Heart right ventricle (tissue), 16 donors: ENCODE measurements around the gene PSTK. TPM values are rescaled to one million over a fixed set of nuclear protein-coding genes. Genes with fewer than 3 reads are reported as not detected.

Source experiments
- ATAC-seq, 8 donors: fragments of 200-7000 bp; cut with Tn5 transposase; one replicate each; pipeline ENCODE4 v1.9.1; 2020; ENCODE audit warnings: mild to moderate bottlenecking in 8 of 8, moderate library complexity in 8 of 8, moderate number of reproducible peaks in 1 of 8
- DNase-seq, 2 donors: peaks; one replicate each; pipeline ENCODE4 v3.0.0-alpha.2; 2020
- H3K27ac ChIP-seq, 10 donors: fragments of 200-600 bp; sonication (generic) in 2 of 10; one replicate each; pipeline versions ENCODE4 v1.5.0 to v1.8.0; 2020 to 2022; ENCODE audit warnings: mild to moderate bottlenecking in 3 of 10
- H3K27me3 ChIP-seq, 7 donors: fragments of 200-600 bp; one replicate each; pipeline ENCODE4 v1.8.0; 2021 to 2022; ENCODE audit warnings: mild to moderate bottlenecking in 2 of 7
- H3K36me3 ChIP-seq, 9 donors: fragments of 200-600 bp; sonication (generic) in 1 of 9; one replicate each; pipeline versions ENCODE4 v1.5.0 to v1.8.0; 2020 to 2022; ENCODE audit warnings: mild to moderate bottlenecking in 2 of 9
- H3K4me1 ChIP-seq, 9 donors: fragments of 200-600 bp; sonication (generic) in 1 of 9; one replicate each; pipeline versions ENCODE4 v1.5.0 to v1.8.0; 2020 to 2022; ENCODE audit warnings: mild to moderate bottlenecking in 4 of 9
- H3K4me3 ChIP-seq, 10 donors: fragments of 200-600 bp; sonication (generic) in 2 of 10; one replicate each; pipeline versions ENCODE4 v1.5.0 to v1.8.0; 2020 to 2022; ENCODE audit warnings: mild to moderate bottlenecking in 7 of 10, moderate library complexity in 2 of 10
- H3K9me3 ChIP-seq, 11 donors: fragments of 200-600 bp in 10 of 11; sonication (generic) in 2 of 11; one replicate each; pipeline versions ENCODE4 v1.5.0 to v1.8.0; 2013 to 2022; ENCODE audit warnings: mild to moderate bottlenecking in 2 of 11, control low read depth in 1 of 11, moderate library complexity in 1 of 11
- CTCF ChIP-seq, 9 donors: fragments of 200-600 bp; sonication (generic) in 2 of 9; IDR thresholded peaks; one replicate each; pipeline versions ENCODE4 v1.5.0 to v1.8.0; 2021 to 2022; ENCODE audit warnings: antibody characterized with exemption in 9 of 9, mild to moderate bottlenecking in 5 of 9, moderate library complexity in 1 of 9
- WGBS, 2 donors: extraction: QIAGEN DNeasy Blood & Tissue Kit; methylation state at CpG; one replicate each; pipeline ENCODE4 v1.1.7; 2013; ENCODE audit warnings: inconsistent platforms in 1 of 2; 5-methylcytosine and 5-hydroxymethylcytosine counted together
- intact Hi-C, 10 donors: fragments of 100-400 bp; cut with DNase I; formaldehyde crosslinking; loops; one replicate each; pipeline versions ENCODE4 v1.11.1 to v1.14.2; 2022
- polyA plus RNA-seq, 2 donors: library from polyadenylated mRNA; stranded (reverse); fragments of 200-250 nt; gene quantifications; one replicate each; pipeline ENCODE4 v1.2.3, GENCODE V29; 2013
- total RNA-seq, 10 donors: library from RNA; stranded (reverse); fragmentation: NEBNext Ultra II Directional in 3 of 10; extraction: Animal tissue kit (Norgen Biotek cat#: 25700) in 3 of 10; gene quantifications; one replicate each; pipeline versions ENCODE4 v1.2.1 to v1.2.4, GENCODE V29; 2021 to 2023
- donor health status: Arrhythmogenic right ventricular cardiomyopathy.
- donor health status: ischemic (EF 13 %, LVEDD 7.1; RV severe dilation, severe dysfunction).
- donor health status: healthy with polysubstance abuse.
- donor health status: DM: no; HTN: yes; CAD: no.
- donor health status: DM: no; HTN: no; CAD: no.
- donor health status: ischemic (EF 25% LVEDD 6.9; RV normal size, moderate dysfunction).
- donor health status: ischemic (EF 25% LVEDD 5.7; RV mildly dilated, moderate dysfunction).
- donor health status: healthy.
- donor health status: DM: yes; HTN: yes; CAD: no.
- donor health status: Ischemic cardiomyopathy.
- donor health status: ischemic (EF 35%, LVEDD 5.7; RV mildly dilated, moderate dysfunction).
- donor health status: nonischemic (EF 11% LVEDD 7.7; RV severe dilation, severe dysfunction).
- donor health status: DM: yes; HTN: yes; CAD: no.
- donor health status: PGD.
- donor health status: ischemic (EF 29% LVEDD 5.4; RV normal size, mild dysfunction).
- donor health status: nonischemic (EF 23%, LVEDD 6.1; RV moderate dilation, normal function).

Gene PSTK
- total and polyA plus RNA-seq, 12 donors, result 1.4 to 3.8 (median 2.2) TPM

GRCh38 chr10:122997864-122998263, 17.7 kb downstream of the PSTK start:
- Histone ChIP-seq H3K27ac (no peak overlapping the region), H3K36me3 (peaks cover 0 to 56% (median 24%) of the 10 kb centered on the region in 9 donors), H3K4me1 (peaks cover 0 to 23% (median 17%) of the 10 kb centered on the region in 9 donors), H3K9me3 (no peaks in the 10 kb centered on the region), H3K4me3 (no peak overlapping the region), H3K27me3 (no peaks in the 10 kb centered on the region)
- ATAC-seq (no peak), DNase-seq (no peak)
- intact Hi-C loops, result no loop called here
- TF ChIP-seq CTCF (IDR thresholded peaks at IDR 0.05), result no peak
- WGBS, 2 donors, result 87 to 95% methylated on average over 3 of the region's 3 CpGs

DNA sequence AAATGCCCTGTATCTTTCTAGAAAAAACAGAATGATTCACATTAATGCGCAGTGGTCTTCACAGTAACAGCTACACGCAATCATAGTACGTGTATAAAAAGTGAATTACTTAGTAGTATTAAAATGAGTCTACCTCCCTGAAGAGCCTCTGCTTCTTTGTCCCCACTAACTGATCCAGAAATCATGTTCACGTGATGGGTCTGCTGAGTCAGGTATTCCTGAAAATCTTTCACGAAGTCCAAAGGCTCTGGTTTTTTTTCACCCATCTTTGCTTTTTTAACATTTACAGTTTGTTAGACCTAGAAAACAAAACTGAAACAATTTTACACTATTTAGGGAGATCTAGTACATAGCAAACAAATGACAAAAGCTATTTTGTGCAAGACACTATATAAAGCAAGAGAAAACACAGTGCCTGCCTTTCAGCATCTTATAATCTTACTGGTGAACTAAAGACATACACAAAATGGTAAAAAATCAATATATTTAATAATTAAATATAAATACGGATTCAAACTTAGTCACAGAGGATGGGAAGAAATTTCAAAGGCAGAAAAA, 18.2 kb downstream of the PSTK start:
- no peak overlapping the region for H3K4me3 ChIP-seq
- no peak for DNase-seq
- H3K36me3 ChIP-seq, result peaks cover 0 to 51% (median 24%) of the 10 kb centered on the region in 9 donors
- H3K4me1 ChIP-seq, result peaks cover 0 to 23% (median 17%) of the 10 kb centered on the region in 9 donors
- no peak for TF ChIP-seq CTCF (IDR thresholded peaks at IDR 0.05)
- no peak overlapping the region for H3K27ac ChIP-seq
- no peak for ATAC-seq
- H3K27me3 ChIP-seq, result no peaks in the 10 kb centered on the region
- no peaks in the 10 kb centered on the region for H3K9me3 ChIP-seq
- WGBS, 2 donors, result 90 to 91% methylated on average over 6 of the region's 6 CpGs
- intact Hi-C loops, result no loop called here

GRCh38 chr10:122998934-122999333, 18.7 kb downstream of the PSTK start:
- 81 to 85% methylated on average over 3 of the region's 3 CpGs for WGBS, 2 donors
- DNase-seq (no peak), ATAC-seq (no peak)
- intact Hi-C loops, result no loop called here
- peaks cover 0 to 46% (median 20%) of the 10 kb centered on the region in 9 donors for H3K36me3 ChIP-seq
- no peak for TF ChIP-seq CTCF (IDR thresholded peaks at IDR 0.05)
- no peak overlapping the region for H3K4me3 ChIP-seq
- no peak overlapping the region for H3K27ac ChIP-seq
- H3K27me3 ChIP-seq, result no peaks in the 10 kb centered on the region
- no peaks in the 10 kb centered on the region for H3K9me3 ChIP-seq
- peaks cover 0 to 26% (median 20%) of the 10 kb centered on the region in 9 donors for H3K4me1 ChIP-seq

GRCh38 chr10:122999347-122999746, 19.1 kb downstream of the PSTK start:
- peaks cover 0 to 30% (median 24%) of the 10 kb centered on the region in 9 donors for H3K4me1 ChIP-seq
- 68 to 69% methylated on average over 3 of the region's 3 CpGs for WGBS, 2 donors
- TF ChIP-seq CTCF (IDR thresholded peaks at IDR 0.05), result no peak
- DNase-seq (no peak), ATAC-seq (no peak)
- H3K27me3 ChIP-seq, result no peaks in the 10 kb centered on the region
- no peaks in the 10 kb centered on the region for H3K9me3 ChIP-seq
- H3K27ac ChIP-seq, result no peak overlapping the region
- H3K36me3 ChIP-seq, result peaks cover 0 to 42% (median 16%) of the 10 kb centered on the region in 9 donors
- intact Hi-C loops, result no loop called here
- no peak overlapping the region for H3K4me3 ChIP-seq
